ENCODE results near the gene RPS6KA1. TPM values are rescaled to one million over a fixed set of nuclear protein-coding genes. Genes with fewer than 3 reads are reported as not detected.

Gene RPS6KA1
- total and polyA plus RNA-seq, 9 of the 15 experiments (the other 6 are each of a cell fraction or from before 2014, with no cell fraction given): 2.4 to 61.0 (median 35.5) TPM

DNA sequence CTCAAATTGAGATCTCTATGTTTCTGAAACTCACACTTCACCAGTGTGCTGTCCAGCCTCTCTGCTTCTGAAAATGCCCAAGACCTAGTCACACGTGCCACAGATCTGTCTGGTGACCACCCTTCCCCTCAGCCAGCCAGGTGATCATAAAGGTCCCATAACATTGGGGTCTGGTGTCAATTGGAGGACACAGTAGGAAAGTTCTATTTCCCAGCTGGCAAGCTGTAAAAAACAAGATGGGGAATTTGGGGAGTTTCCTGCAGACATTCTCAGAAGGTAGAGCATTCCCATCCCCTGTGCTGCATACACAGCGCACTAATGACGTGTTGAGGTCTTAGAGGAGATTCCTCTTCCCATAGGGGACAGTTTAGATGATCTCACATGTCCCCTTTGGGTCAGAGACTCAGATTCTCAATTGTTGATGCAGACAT, 50.1 kb downstream of the RPS6KA1 start:
- DNase-seq (ENCODE audit: extremely low read depth in 1 of 4, low spot score in 3 of 4) (no peak), ATAC-seq (no peak), FAIRE-seq (no peak)
- Histone ChIP-seq H3K27ac (ENCODE audit: extremely low read depth, low read depth, low read length) (no peak overlapping the region), H3K4me2 (ENCODE audit: insufficient read depth, low read length) (no peak overlapping the region), H3K4me3 (no peak overlapping the region), H3K9ac (ENCODE audit: insufficient read depth in 1 of 2, low read depth in 2 of 2, low read length in 2 of 2) (no peak overlapping the region), H4K20me1 (replicated peaks; ENCODE audit: control insufficient read depth, insufficient read depth, low read length) (no peaks in the 10 kb centered on the region), H3K9me1 (ENCODE audit: control insufficient read depth, insufficient read depth, low read length) (no peaks in the 10 kb centered on the region), H3K27me3 (ENCODE audit: control insufficient read depth in 2 of 2, insufficient read depth in 2 of 2, low read length in 2 of 2) (no peaks in the 10 kb centered on the region), H3K4me1 (replicated peaks in 1 of 2; ENCODE audit: control insufficient read depth in 2 of 2, insufficient read depth in 2 of 2, low read length in 2 of 2) (peaks cover 8 to 15% of the 10 kb centered on the region in 2 experiments; a peak in 3 of 5 replicates), H2AFZ (ENCODE audit: low read depth, low read length) (no peak overlapping the region), H3K36me3 (ENCODE audit: control insufficient read depth, insufficient read depth, low read length) (peaks cover 6% of the 10 kb centered on the region; the same call in 1 of the 3 replicates), H3K79me2 (ENCODE audit: control insufficient read depth, insufficient read depth, low read length) (no peaks in the 10 kb centered on the region), H3K9me3 (replicated peaks; ENCODE audit: control insufficient read depth, insufficient read depth, low read depth, low read length) (no peaks in the 10 kb centered on the region)
- no peak for TF ChIP-seq ARHGAP35 (IDR thresholded peaks at IDR 0.05; ENCODE audit: partially characterized antibody)
- TF ChIP-seq, protein P1, sequence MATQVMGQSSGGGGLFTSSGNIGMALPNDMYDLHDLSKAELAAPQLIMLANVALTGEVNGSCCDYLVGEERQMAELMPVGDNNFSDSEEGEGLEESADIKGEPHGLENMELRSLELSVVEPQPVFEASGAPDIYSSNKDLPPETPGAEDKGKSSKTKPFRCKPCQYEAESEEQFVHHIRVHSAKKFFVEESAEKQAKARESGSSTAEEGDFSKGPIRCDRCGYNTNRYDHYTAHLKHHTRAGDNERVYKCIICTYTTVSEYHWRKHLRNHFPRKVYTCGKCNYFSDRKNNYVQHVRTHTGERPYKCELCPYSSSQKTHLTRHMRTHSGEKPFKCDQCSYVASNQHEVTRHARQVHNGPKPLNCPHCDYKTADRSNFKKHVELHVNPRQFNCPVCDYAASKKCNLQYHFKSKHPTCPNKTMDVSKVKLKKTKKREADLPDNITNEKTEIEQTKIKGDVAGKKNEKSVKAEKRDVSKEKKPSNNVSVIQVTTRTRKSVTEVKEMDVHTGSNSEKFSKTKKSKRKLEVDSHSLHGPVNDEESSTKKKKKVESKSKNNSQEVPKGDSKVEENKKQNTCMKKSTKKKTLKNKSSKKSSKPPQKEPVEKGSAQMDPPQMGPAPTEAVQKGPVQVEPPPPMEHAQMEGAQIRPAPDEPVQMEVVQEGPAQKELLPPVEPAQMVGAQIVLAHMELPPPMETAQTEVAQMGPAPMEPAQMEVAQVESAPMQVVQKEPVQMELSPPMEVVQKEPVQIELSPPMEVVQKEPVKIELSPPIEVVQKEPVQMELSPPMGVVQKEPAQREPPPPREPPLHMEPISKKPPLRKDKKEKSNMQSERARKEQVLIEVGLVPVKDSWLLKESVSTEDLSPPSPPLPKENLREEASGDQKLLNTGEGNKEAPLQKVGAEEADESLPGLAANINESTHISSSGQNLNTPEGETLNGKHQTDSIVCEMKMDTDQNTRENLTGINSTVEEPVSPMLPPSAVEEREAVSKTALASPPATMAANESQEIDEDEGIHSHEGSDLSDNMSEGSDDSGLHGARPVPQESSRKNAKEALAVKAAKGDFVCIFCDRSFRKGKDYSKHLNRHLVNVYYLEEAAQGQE (IDR thresholded peaks at IDR 0.05; ENCODE audit: borderline replicate concordance): peak; percentile 71
- TF ChIP-seq, protein P1 (CRISPR knock-in tag; IDR thresholded peaks at IDR 0.05; ENCODE audit: low read depth): no peak
- in situ Hi-C loops (cut with MboI): no loop called here
- intact Hi-C loops (cut with micrococcal nuclease): loop anchor here (5.0 kb wide), 1 partner anchor 77 kb away; no protein-coding TSS in a partner anchor
- ChIA-PET POLR2A (interaction anchor here (1.4 kb wide), 1 partner anchor 25 kb away, joined by 5 read pairs; no protein-coding TSS in a partner anchor), CTCF (ENCODE audit: low intra/inter-chr PET ratio) (interaction anchor here (0.6 kb wide), 2 partner anchors 295 to 516 kb away, joined by 3 to 4 read pairs; no protein-coding TSS in a partner anchor)
- 25% methylated on average over 3 of the region's 3 CpGs for WGBS (ENCODE audit: insufficient coverage, low coverage, missing lambda C conversion rate)
- no TSS peak for BruUV-seq (replicated peaks)
